LNCAP (cell line): ENCODE data around the gene TUBB2B.

Experiments
- TF ChIP-seq, protein P1 (sequence below): fragments of 450-650 bp; IDR thresholded peaks from 2 replicates; pipeline ENCODE4 v1.5.1; 2017; ENCODE audit warnings: mild to moderate bottlenecking

The TUBB2B gene

DNA sequence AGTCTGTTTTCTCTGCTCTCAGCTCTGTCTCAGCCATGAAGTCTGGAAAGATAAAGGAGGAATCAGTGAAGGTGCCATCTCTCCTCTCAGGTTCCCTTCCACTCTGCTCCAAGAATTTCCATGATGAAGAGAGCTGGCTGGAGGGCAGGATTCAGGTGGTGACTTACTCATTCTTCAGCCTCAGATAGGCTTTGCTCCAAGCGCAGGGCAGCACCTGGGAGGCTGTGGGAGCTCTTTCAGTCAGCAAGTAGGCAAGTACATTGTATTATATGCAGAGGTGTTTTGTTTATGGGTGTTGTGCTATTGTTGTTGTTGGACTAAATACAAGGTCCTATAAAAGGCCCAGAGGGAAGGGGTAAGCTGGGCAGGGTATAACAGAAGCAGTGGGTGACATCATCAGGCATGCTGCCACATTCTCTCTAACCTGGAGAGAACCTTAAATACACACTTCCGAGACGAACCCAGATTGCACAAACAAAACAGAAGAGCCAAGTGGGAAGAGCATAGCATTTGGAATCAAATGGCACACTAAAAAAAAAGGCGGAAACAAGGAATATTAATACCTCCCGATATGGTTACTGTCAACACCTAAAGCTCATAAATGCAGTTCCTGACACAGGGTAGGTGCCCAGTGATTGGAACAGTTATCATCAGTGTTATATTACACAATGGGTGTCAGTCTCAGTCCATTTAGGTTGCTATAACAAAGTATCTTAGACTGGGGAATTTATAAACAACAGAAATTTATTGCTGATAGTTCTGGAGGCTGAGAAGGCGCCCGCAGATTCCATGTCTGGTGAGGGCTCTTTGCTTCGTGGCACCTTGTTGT, 16.8 kb upstream of the TUBB2B start:
- TF ChIP-seq, protein P1, sequence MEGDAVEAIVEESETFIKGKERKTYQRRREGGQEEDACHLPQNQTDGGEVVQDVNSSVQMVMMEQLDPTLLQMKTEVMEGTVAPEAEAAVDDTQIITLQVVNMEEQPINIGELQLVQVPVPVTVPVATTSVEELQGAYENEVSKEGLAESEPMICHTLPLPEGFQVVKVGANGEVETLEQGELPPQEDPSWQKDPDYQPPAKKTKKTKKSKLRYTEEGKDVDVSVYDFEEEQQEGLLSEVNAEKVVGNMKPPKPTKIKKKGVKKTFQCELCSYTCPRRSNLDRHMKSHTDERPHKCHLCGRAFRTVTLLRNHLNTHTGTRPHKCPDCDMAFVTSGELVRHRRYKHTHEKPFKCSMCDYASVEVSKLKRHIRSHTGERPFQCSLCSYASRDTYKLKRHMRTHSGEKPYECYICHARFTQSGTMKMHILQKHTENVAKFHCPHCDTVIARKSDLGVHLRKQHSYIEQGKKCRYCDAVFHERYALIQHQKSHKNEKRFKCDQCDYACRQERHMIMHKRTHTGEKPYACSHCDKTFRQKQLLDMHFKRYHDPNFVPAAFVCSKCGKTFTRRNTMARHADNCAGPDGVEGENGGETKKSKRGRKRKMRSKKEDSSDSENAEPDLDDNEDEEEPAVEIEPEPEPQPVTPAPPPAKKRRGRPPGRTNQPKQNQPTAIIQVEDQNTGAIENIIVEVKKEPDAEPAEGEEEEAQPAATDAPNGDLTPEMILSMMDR: no peak

DNA sequence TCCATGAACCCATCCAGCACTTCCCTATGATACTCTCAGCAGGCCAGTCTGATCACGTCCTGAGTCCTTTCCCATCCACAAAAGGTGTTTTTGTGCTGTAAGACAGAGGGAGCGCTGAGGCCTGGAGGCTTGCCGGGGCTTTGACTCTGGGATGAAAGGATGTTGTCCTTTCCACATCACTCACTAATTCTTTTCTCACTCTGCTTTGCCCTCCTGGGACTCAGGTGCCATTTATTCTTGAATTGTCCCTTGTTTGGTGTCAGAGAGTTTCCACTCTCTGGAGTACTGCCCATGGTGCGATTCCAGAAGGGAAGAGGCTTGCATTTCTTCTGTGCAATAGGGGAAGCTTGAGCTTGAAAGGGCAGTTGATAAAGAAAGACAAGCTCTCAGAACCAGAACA, 15.3 kb upstream of the TUBB2B start:
- TF ChIP-seq, protein P1: no peak

GRCh38 chr6:3240595-3240994, 13.1 kb upstream of the TUBB2B start:
- TF ChIP-seq, protein P1: no peak

DNA sequence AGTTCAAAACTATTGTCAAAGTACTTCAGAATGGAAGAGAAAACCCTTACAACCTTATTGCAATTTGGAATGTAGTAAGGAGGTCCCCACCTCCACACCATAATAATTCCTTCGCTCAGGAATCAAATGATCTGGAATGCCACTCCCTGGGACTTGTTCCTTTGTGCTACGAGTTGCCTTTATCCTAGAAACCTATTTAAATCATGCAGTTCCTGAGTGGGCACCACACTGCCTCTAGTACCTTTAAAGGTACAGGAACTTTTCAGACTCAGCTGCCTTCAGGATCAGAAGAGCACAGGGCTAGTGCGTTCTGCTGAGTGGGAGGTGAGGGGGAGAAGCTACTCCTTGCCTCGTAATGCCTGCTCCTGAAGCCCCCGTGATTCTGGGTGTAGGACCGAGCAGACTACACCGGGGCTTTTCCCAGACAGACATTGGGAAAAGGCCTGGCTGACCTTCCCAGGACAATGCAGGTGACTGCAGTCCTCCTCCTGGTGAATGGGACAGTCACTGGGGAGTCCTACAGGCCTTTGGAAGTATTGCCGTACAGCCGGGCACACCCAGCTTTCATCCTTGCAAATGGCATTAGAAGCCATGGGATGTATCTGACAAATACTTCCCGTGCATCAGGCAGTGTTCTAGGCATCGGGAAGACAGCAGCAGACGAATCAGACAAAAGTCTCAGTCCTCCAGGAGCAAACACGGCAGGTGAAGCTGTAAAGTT, 11.8 kb upstream of the TUBB2B start:
- TF ChIP-seq, protein P1: no peak

- TF ChIP-seq, protein P1: no peak
These were observed 10.6 kb upstream of the TUBB2B start for GRCh38 chr6:3237761-3238662.

- TF ChIP-seq, protein P1: no peak
These were observed 8.6 kb upstream of the TUBB2B start for GRCh38 chr6:3236005-3236404.

GRCh38 chr6:3235486-3235885, 8.0 kb upstream of the TUBB2B start:
- TF ChIP-seq, protein P1: no peak
